SIG-M5 treated with dmso at 0.1 percent for 504 hours (cell line): ENCODE data around the gene PIAS3.
A peak's percentile ranks its signal among the peaks of the same experiment; 100 is the strongest.
"Not testable (repeated sequence)": the region's sequence is repeated elsewhere in the genome, so short reads cannot be mapped to it uniquely, and the experiment has no call there.

Source experiments
- DNase-seq: peaks from one replicate; lab custom pipeline; 2025; ENCODE audit not compliant: unreplicated experiment; lab: John Stamatoyannopoulos, UW

PIAS3 gene

GRCh38 chr1:145826030-145826429 is 32.9 kb downstream of the PIAS3 start:
- no peak for DNase-seq

GRCh38 chr1:145824499-145824842 is 34.4 kb downstream of the PIAS3 start:
- no peak for DNase-seq

- peak; percentile 97 for DNase-seq
Observed at GRCh38 chr1:145823565-145824498, 35.0 kb downstream of the PIAS3 start, which contains the start of the genes POLR3C and RNF115. Gene POLR3C (plus strand): TSS chr1:145824200. CDS start chr1:145825777, 1,577 bp downstream. Gene RNF115 (minus strand): TSS chr1:145824095. CDS start chr1:145823873, 222 bp downstream.

GRCh38 chr1:145822779-145823331 is 36.0 kb downstream of the PIAS3 start:
- not testable (repeated sequence) for DNase-seq

GRCh38 chr1:145818095-145818494 is 40.8 kb downstream of the PIAS3 start:
- DNase-seq: not testable (repeated sequence)

GRCh38 chr1:145812977-145813810 is 45.7 kb downstream of the PIAS3 start:
- not testable (repeated sequence) for DNase-seq

- DNase-seq: no peak
Observed at GRCh38 chr1:145806844-145807243, 52.0 kb downstream of the PIAS3 start.

- no peak for DNase-seq
Observed at GRCh38 chr1:145806408-145806807, 52.5 kb downstream of the PIAS3 start.

GRCh38 chr1:145805057-145805456 is 53.8 kb downstream of the PIAS3 start:
- DNase-seq: no peak

GRCh38 chr1:145804235-145805045 is 54.4 kb downstream of the PIAS3 start:
- DNase-seq: no peak

GRCh38 chr1:145799806-145800205 is 59.1 kb downstream of the PIAS3 start:
- DNase-seq: no peak
